GM10266 (cell line): Measurements from ENCODE around the gene DGKG.

Experiments used
- DNase-seq: peaks from one replicate; pipeline ENCODE4 v3.0.0; 2012; ENCODE audit errors: extremely low spot score
- TF ChIP-seq, protein P1 (sequence below): IDR thresholded peaks from 2 replicates; pipeline ENCODE4 v1.5.1; 2012; ENCODE audit warnings: mild to moderate bottlenecking, low read depth; ENCODE audit not compliant: control insufficient read depth, insufficient read depth; ENCODE audit errors: missing control alignments

The DGKG gene

DNA sequence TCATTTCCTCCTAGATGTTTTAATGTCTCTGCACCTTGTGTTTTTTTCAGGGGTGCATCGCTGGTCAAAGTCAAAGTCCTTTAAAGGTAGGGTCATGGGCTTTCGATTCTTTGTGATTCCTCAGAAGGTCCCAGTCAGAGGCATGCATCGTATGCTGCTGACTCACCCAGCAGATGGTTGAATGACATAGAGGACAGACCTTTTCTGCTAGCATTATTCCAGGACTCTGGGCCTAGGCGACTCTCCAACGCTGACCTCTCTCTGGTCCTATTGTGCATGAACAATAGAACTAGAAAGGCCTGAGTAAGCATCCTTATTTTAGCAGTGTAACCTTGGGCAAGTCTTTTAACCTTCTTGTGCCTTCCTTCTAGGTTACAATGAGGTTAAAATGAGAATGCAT, 75.9 kb downstream of the DGKG start:
- TF ChIP-seq, protein P1, sequence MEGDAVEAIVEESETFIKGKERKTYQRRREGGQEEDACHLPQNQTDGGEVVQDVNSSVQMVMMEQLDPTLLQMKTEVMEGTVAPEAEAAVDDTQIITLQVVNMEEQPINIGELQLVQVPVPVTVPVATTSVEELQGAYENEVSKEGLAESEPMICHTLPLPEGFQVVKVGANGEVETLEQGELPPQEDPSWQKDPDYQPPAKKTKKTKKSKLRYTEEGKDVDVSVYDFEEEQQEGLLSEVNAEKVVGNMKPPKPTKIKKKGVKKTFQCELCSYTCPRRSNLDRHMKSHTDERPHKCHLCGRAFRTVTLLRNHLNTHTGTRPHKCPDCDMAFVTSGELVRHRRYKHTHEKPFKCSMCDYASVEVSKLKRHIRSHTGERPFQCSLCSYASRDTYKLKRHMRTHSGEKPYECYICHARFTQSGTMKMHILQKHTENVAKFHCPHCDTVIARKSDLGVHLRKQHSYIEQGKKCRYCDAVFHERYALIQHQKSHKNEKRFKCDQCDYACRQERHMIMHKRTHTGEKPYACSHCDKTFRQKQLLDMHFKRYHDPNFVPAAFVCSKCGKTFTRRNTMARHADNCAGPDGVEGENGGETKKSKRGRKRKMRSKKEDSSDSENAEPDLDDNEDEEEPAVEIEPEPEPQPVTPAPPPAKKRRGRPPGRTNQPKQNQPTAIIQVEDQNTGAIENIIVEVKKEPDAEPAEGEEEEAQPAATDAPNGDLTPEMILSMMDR, result no peak
- no peak for DNase-seq

DNA sequence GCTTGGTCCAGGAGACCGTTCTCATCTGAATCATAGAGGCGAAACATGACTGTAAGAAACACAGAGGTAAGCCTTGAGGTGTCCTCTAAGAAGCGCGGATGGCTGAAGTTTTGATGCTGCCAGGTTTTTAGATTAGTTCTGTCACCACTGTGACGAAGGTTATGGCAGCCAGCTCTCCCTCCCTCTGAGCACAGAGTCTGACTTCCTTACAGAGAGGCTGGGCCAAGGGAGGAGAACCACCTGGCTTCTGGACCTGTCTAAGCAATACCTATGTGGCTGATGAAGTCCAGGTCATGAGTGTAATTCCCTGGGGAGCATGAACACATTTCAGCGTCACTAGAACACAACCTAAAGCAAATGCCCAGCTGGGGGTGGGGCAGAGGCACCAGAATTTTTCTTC, 77.4 kb downstream of the DGKG start:
- DNase-seq, result no peak
- TF ChIP-seq, protein P1, result no peak

DNA sequence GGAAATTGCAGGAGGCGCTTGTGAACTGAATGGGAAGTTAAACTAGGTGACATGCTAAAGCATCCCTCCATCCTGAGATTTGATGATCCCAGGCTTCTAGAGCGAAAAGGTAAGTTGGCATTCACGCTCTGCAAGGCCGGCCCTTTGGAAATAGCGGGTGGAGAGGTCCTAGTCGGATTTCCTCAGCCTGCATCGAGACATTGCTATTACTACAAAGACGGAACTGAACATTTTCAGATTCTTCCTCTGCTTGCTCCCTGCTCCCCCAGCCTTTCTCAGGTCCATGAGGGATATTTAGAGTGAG, 77.7 kb downstream of the DGKG start:
- DNase-seq, result no peak
- TF ChIP-seq, protein P1, result no peak

DNA sequence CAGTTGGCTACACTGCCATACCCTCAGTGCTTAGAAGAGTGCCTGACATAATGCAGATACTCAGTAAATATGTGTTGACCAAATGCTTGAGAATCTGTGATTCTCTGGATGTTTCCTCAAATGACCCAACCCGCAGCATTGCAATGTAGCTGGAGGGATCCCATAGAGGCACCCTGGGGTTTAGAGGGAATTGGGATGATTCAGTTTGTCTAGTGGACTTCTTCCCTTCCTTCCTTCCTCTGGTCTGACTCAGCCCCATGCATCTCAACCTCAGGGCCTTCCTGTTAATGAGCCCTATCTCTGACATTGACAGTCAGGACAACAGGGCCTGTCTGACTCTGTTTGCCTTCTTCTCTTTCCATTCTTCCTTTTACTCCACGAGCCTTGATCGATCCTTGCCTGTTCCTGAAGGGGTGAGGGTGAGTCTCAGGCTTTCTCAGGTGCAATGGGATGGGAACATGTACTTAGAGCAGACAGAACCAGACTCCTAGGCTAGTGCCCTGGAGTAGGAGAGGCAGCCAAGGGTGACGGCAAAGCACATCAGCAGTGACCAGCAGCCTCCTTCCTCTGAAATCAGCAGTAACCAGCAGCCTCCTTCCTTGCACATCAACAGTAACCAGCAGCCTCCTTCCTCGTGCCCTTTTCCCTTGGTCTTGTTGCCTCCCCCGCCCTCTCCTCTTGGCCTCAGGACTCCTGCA, 78.2 kb downstream of the DGKG start:
- TF ChIP-seq, protein P1, result no peak
- no peak for DNase-seq

DNA sequence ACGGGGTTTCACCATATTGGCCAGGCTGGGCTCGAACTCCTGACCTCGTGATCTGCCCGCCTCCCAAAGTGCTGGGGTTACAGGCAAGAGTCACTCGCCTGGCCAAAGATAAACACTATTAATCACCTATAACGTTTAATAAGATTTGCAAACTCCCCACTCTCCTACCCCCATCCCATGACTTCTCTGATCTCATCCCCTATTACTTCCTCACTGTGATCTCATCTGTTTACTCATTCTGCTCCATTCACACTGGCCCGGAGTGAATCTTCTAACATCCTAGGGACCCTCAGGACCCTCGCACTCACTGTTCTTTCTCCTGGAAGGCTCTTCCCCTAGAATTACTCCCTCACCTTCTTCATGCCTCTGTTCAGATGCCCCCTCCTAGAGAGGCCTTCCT, 78.9 kb downstream of the DGKG start:
- no peak for DNase-seq
- TF ChIP-seq, protein P1, result no peak

DNA sequence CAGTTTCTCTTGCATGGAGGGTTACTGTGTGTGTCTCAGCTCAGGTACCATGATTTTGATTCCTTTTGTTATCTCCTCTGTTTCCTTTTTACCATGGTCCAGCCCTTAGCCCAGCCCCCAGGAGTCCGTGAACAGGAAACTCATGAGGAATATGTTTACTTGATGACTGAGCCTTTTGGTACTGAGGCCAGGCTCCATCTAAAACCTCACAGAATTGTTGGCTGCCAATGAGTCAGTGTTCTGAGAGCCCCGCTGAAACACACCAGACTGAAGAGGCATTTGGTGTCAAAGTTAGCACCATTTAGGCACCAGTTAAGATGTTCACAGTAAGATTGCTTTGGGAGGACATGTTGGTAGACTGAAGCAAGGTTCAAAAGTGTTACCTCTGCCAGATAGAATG, 80.9 kb downstream of the DGKG start:
- no peak for DNase-seq
- TF ChIP-seq, protein P1, result no peak

DNA sequence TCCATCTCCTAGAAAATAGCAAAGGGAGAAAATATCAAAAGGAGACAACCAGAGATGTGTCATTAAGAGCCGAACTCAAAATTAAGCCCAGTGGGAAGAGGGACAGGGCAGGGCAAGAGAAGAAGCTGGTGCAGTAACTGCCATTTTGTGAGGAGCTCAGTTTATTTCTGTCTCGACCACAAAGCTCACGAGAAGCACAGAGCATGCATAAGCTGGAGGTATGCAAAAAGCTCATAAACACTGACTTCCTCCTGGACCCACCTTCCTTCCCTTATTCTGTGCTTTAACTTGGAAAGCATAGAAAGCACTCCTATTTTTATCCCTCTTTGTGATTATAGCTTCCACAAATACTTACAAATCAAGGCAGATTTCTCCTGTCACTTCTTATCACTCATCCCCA, 81.3 kb downstream of the DGKG start:
- TF ChIP-seq, protein P1, result no peak
- no peak for DNase-seq
